ENCODE results near the gene SUMF2. TPM values are rescaled to one million over a fixed set of nuclear protein-coding genes. Genes with fewer than 3 reads are reported as not detected.
"Not testable (repeated sequence)": the region's sequence is repeated elsewhere in the genome, so short reads cannot be mapped to it uniquely, and the experiment has no call there.

SUMF2 gene
- total RNA-seq, 4 donors from 2014 or later, result 71.4 to 93.2 (median 80.8) TPM

- Histone ChIP-seq H3K27me3 (no peaks in the 10 kb centered on the region), H3K9me3 (no peaks in the 10 kb centered on the region), H3K4me3 (no peak overlapping the region), H3K4me1 (peaks cover 5 to 11% (median 9%) of the 10 kb centered on the region in 4 donors), H3K27ac (replicated peaks in 1 of 4) (no peak overlapping the region), H3K36me3 (peaks cover 0 to 11% (median 4%) of the 10 kb centered on the region in 4 donors)
- intact Hi-C loops (cut with DNase I), result no loop called here
- TF ChIP-seq CTCF (IDR thresholded peaks at IDR 0.05), result no peak
- TF ChIP-seq POLR2A (IDR thresholded peaks at IDR 0.05; ENCODE audit: low read depth), result no peak
- no peak for TF ChIP-seq EP300 (IDR thresholded peaks at IDR 0.05)
- no peak for TF ChIP-seq POLR2AphosphoS5 (IDR thresholded peaks at IDR 0.05)
- no peak for DNase-seq (ENCODE audit: extremely low spot score)
- 68% methylated on average over 9 of the region's 9 CpGs for WGBS
Observed at GRCh38 chr7:56028942-56029630, 35.0 kb upstream of the SUMF2 start.

GRCh38 chr7:56030340-56030739 is 33.7 kb upstream of the SUMF2 start:
- TF ChIP-seq POLR2AphosphoS5 (IDR thresholded peaks at IDR 0.05) (no peak), CTCF (IDR thresholded peaks at IDR 0.05) (no peak), EP300 (IDR thresholded peaks at IDR 0.05) (no peak), POLR2A (IDR thresholded peaks at IDR 0.05; ENCODE audit: low read depth) (no peak)
- H3K9me3 ChIP-seq, result no peaks in the 10 kb centered on the region
- H3K27me3 ChIP-seq, result no peaks in the 10 kb centered on the region
- H3K4me3 ChIP-seq, result no peak overlapping the region
- intact Hi-C loops (cut with DNase I), result no loop called here
- peaks cover 0 to 11% (median 4%) of the 10 kb centered on the region in 4 donors for H3K36me3 ChIP-seq
- peaks cover 8 to 18% (median 9%) of the 10 kb centered on the region in 4 donors for H3K4me1 ChIP-seq
- H3K27ac ChIP-seq (replicated peaks in 1 of 4), result no peak overlapping the region
- no peak for DNase-seq (ENCODE audit: extremely low spot score)
- WGBS, result 93% methylated on average over 8 of the region's 8 CpGs

- H3K9me3 ChIP-seq; H3K27ac ChIP-seq (replicated peaks in 1 of 4); DNase-seq (ENCODE audit: extremely low spot score); H3K27me3 ChIP-seq; intact Hi-C loops (cut with DNase I); H3K4me3 ChIP-seq: not testable (repeated sequence)
- peaks cover 0 to 11% (median 4%) of the 10 kb centered on the region in 4 donors for H3K36me3 ChIP-seq
- WGBS, result 84% methylated on average over 8 of the region's 8 CpGs
- H3K4me1 ChIP-seq, result peaks cover 8 to 18% (median 9%) of the 10 kb centered on the region in 4 donors
Observed at GRCh38 chr7:56031556-56031955, 32.5 kb upstream of the SUMF2 start.

- H3K9me3 ChIP-seq; H3K27me3 ChIP-seq; DNase-seq (ENCODE audit: extremely low spot score); intact Hi-C loops (cut with DNase I); H3K4me3 ChIP-seq; H3K27ac ChIP-seq (replicated peaks in 1 of 4); H3K36me3 ChIP-seq: not testable (repeated sequence)
- peaks cover 8 to 18% (median 9%) of the 10 kb centered on the region in 4 donors for H3K4me1 ChIP-seq
- WGBS, result 90% methylated on average over 7 of the region's 7 CpGs
Observed at GRCh38 chr7:56032578-56032977, 31.5 kb upstream of the SUMF2 start.

- WGBS, result 2% methylated on average over 18 of the region's 27 CpGs
- intact Hi-C loops (cut with DNase I), result no loop called here
- no peak for DNase-seq (ENCODE audit: extremely low spot score)
- Histone ChIP-seq H3K4me1 (peaks cover 8 to 18% (median 9%) of the 10 kb centered on the region in 4 donors), H3K27me3 (no peaks in the 10 kb centered on the region), H3K9me3 (no peaks in the 10 kb centered on the region), H3K4me3 (peak overlapping the region; percentile 61 to 68 (median 65)), H3K36me3 (peaks cover 0 to 13% (median 4%) of the 10 kb centered on the region in 4 donors), H3K27ac (replicated peaks in 1 of 4) (peak overlapping the region in 3 of 4 donors; percentile 19 to 37 (median 36))
- TF ChIP-seq CTCF (IDR thresholded peaks at IDR 0.05) (peak in 2 of 3 experiments; percentile 5 to 47), POLR2A (IDR thresholded peaks at IDR 0.05; ENCODE audit: low read depth) (no peak)
Observed at GRCh38 chr7:56033671-56034432, 30.2 kb upstream of the SUMF2 start.

Measured in esophagus muscularis mucosa (tissue), 4 donors.